Lower leg skin (tissue), 3 donors: ENCODE results near the gene HAUS5.

ENCODE experiments used
- POLR2A ChIP-seq, 2 donors: fragments of 450-650 bp; IDR thresholded peaks; one replicate each; pipeline ENCODE4 v1.6.1; 2016 to 2017; ENCODE audit warnings: antibody characterized with exemption in 2 of 2, mild to moderate bottlenecking in 1 of 2, moderate library complexity in 1 of 2
- TF ChIP-seq, protein P1 (sequence below), 3 donors: fragments of 450-650 bp; IDR thresholded peaks; one replicate each; pipeline ENCODE4 v1.5.1; 2016; ENCODE audit warnings: antibody characterized with exemption in 3 of 3, mild to moderate bottlenecking in 3 of 3, moderate library complexity in 2 of 3

DNA sequence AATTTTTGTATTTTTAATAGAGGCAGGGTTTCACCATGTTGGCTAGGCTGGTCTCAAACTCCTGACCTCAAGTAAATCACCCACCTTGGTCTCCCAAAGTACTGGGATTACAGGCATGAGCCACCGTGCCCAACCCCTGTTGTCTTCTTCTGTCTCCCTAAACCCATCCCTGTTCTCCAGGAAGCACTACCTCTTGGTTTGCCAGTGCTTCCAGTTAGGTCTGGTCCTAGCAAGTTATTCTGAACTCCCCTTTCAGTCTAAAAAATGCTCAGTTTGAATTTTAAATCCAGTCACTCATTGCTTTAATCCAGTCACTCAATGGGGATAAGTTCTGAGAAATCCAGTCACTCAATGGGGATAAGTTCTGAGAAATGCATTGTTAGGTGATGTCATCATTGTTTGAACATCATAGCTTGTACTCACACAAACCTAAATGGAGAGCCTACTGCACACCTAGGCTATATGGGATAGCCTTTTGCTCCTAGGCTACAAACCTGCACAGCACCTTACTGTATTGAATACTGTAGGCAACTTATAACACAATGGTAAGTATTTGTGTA, 41.0 kb upstream of the HAUS5 start:
- TF ChIP-seq, protein P1, sequence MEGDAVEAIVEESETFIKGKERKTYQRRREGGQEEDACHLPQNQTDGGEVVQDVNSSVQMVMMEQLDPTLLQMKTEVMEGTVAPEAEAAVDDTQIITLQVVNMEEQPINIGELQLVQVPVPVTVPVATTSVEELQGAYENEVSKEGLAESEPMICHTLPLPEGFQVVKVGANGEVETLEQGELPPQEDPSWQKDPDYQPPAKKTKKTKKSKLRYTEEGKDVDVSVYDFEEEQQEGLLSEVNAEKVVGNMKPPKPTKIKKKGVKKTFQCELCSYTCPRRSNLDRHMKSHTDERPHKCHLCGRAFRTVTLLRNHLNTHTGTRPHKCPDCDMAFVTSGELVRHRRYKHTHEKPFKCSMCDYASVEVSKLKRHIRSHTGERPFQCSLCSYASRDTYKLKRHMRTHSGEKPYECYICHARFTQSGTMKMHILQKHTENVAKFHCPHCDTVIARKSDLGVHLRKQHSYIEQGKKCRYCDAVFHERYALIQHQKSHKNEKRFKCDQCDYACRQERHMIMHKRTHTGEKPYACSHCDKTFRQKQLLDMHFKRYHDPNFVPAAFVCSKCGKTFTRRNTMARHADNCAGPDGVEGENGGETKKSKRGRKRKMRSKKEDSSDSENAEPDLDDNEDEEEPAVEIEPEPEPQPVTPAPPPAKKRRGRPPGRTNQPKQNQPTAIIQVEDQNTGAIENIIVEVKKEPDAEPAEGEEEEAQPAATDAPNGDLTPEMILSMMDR (IDR thresholded peaks at IDR 0.05), result no peak
- no peak for TF ChIP-seq POLR2A (IDR thresholded peaks at IDR 0.05)
